GM12873 (cell line): ENCODE results near the gene MRPL30.

Source experiments
- TF ChIP-seq, protein P1 (sequence below): IDR thresholded peaks from 2 replicates; pipeline ENCODE4 v1.5.1; 2012; ENCODE audit warnings: low read depth, mild to moderate bottlenecking, moderate library complexity, low read length, control low read depth; ENCODE audit not compliant: insufficient read depth; ENCODE audit errors: missing control alignments

MRPL30 gene

DNA sequence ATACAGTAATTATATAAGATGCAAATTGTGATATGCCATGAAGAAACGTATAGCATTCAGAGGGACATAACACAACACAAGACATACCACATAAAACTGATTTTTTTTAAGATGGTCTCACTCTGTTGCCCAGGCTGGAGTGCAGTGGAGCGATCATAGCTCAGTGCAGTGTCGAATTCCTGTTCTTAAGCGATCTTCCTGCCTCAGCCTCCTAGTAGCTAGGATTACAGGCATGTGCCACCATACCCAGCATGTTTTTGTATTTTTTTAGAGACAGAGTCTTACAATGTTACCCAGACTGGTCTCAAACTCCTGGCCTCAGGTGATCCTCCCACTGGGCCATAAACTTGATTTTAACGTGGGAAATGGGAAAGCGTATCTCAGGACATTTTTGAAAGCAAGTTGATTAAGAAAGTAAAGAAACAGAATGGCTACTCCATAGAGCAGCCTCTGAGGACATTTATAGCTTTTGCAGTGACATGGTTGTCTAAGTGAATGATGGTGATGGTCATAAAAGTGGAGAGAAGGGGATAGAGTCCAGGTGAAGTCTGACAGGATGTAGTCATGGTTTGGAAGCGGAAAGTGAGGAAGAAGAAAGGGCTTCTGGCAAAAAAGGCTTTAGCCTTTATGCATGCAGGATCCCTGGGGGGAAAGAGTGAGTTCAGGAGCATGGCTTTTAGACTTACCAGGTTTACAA is 28.6 kb upstream of the MRPL30 start:
- TF ChIP-seq, protein P1, sequence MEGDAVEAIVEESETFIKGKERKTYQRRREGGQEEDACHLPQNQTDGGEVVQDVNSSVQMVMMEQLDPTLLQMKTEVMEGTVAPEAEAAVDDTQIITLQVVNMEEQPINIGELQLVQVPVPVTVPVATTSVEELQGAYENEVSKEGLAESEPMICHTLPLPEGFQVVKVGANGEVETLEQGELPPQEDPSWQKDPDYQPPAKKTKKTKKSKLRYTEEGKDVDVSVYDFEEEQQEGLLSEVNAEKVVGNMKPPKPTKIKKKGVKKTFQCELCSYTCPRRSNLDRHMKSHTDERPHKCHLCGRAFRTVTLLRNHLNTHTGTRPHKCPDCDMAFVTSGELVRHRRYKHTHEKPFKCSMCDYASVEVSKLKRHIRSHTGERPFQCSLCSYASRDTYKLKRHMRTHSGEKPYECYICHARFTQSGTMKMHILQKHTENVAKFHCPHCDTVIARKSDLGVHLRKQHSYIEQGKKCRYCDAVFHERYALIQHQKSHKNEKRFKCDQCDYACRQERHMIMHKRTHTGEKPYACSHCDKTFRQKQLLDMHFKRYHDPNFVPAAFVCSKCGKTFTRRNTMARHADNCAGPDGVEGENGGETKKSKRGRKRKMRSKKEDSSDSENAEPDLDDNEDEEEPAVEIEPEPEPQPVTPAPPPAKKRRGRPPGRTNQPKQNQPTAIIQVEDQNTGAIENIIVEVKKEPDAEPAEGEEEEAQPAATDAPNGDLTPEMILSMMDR, result no peak

DNA sequence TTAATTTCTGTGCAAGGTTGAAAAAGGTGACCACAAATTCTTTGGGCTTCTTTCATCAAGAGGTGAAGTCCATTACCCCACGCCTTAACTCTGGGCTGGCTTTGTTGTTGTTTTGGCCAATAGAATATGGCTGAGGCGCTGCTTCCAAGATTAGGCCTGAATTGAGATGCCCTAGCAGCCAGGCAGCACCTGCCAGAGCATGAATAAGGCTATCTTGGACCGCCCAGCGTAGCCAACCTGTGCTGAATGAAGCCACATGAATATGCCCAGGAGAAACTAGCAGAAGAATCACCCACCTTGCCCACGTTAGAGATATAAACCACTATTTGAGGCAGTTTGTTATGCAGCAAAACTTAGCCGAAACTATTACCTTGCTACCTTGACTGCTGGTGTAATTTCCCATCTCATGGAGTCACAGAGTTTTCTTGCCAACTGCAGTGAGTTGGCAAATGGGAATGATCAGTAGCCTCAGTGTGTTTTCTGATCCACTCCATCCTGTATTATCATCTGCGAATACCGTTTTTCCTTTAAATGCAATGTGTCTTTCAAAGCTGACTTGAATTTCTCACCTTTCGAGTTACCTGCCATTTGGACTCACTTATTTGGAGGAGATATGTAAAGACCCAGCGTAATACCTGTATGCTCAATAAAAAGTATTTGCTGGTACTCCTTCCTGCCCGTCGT is 26.9 kb upstream of the MRPL30 start:
- TF ChIP-seq, protein P1, result no peak

DNA sequence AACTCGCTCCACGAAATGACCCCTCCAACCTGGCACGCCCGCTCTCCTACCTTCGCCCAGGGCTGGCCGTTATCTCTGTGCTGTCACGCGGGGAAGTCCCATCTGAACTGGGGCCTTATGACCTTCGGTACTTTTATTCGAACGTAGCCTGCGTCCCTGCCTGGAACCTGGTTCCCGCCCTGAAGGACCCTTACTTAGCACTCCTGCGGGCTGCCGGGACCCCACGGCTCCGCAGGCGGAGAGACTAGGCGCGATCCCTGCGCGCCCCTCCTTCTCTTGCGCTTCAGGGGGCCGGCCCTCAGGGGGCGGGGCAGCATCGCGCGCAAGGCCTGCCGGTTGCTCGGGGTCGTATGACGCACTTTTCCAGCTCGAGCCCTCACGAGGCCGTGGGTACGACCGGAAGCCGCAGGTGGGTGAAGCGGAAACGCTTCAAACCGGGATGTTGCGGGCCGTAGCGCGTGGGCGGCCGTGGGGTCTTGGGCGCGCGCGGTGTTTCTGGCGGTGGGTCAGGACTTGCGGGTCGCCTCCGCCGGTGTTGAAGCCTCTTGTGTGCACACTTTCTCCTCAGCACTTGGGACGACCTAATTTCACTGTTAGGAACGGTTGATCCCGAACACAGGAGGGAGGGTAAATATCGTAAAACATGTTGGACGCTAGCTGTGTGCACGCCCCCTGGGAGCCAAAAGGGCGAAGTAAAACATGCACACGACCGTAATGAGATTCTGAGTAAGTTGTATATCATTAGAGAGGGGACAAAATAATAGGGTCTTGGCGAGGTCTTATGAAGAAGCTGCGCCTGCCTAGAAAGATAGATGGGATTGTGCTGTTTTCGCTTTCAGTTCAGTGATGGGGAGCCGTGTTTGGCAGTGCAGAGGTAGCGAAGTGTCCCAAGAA is 26.1 kb upstream of the MRPL30 start, which contains the start of the genes LIPT1 and TSGA10:
Gene LIPT1, plus strand, starts transcription at position 325 of the 894 bp plus-strand sequence. CDS start 6,991 bp downstream, outside the sequence.
Gene TSGA10, minus strand, starts transcription at position 300 of the 894 bp plus-strand sequence. CDS start 45,503 bp downstream, outside the sequence.
- TF ChIP-seq, protein P1, result peak; percentile 22

DNA sequence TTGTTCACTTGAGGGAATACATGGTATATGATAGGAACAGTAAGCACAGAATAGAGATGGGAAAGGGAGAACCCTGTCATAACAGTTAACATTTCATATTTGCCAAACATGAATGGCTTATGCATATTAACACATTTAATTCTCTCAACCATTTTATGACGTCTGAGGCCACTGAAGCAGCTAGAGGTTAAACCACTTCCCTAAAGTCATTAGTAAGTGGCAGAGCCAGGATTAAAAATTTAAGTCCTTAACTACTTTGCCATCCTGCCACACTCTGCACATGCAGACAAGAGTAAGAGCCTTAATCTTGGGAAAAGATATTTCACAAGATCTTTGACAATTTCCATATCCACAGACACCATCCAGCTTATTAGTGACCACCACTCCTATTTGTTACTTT is 24.1 kb upstream of the MRPL30 start:
- TF ChIP-seq, protein P1, result no peak

DNA sequence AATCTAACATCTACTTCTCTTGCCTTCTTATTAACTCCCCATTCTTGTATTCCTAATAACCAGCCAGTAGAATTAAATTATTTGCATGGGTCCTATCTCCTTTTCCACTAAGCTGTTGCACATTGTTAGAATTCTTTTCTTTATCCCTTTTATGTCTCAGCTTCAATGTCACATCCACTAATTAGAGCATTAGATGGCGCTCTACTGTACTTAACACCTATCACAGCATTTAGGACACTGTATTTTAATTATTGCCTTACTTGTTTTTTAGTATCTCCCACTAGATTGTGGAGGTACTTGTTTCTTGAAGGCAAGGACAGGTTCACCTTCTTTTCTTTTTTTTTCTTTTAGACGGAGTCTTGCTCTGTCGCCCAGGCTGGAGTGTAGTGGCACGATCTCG is 22.4 kb upstream of the MRPL30 start:
- TF ChIP-seq, protein P1, result peak; percentile 3

DNA sequence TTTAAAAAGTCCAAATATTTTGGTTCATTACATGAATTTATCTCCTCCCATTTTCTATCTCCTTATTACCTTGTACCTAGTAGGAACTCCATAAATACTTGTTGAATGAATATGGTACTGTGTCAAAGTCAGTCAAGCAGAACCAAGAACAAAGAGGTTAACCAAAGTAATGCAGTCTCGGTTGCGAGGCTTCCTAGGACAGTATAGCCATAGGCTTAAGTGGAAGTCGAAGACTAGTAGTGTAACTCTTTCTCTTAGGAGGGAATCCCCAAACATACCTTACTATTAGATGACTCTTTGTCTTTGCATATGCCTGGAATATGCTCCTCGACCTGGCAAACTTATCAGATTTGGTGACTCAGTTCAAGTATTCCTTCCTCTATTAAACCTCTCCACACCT is 21.4 kb upstream of the MRPL30 start:
- TF ChIP-seq, protein P1, result no peak
